Kidney (tissue), 14 donors: ENCODE data around the gene CD59. TPM values are rescaled to one million over a fixed set of nuclear protein-coding genes. Genes with fewer than 3 reads are reported as not detected.

ENCODE experiments used
- DNase-seq, 5 donors: peaks; one replicate each; pipeline ENCODE4 v3.0.0-alpha.2; 2013 to 2020
- FAIRE-seq: peaks from 2 replicates; lab custom pipeline; 2012; peaks lifted over from hg19 to GRCh38; lab: Jason Lieb, UNC
- H3K27ac ChIP-seq, 2 donors: one replicate each; pipeline ENCODE4 v1.7.0; 2013; ENCODE audit warnings: low read depth in 2 of 2, low read length in 2 of 2, inconsistent platforms in 1 of 2
- H3K27me3 ChIP-seq: one replicate; pipeline ENCODE4 v1.7.1; 2013; ENCODE audit warnings: low read length, inconsistent platforms; ENCODE audit not compliant: control insufficient read depth, insufficient read depth
- H3K36me3 ChIP-seq, 3 donors: one replicate each; pipeline versions ENCODE4 v1.7.0 to v1.7.1; 2013; ENCODE audit warnings: low read length in 3 of 3, control low read depth in 1 of 3, inconsistent platforms in 1 of 3; ENCODE audit not compliant: insufficient read depth in 3 of 3, control insufficient read depth in 2 of 3
- H3K4me1 ChIP-seq, 3 donors: one replicate each; pipeline versions ENCODE4 v1.7.0 to v1.7.1; 2013; ENCODE audit warnings: low read length in 3 of 3, inconsistent platforms in 1 of 3, low read depth in 1 of 3; ENCODE audit not compliant: control insufficient read depth in 2 of 3, insufficient read depth in 2 of 3
- H3K4me3 ChIP-seq, 3 donors: one replicate each; pipeline versions ENCODE4 v1.7.0 to v1.8.1; 2013; ENCODE audit warnings: low read length in 3 of 3, control low read depth in 1 of 3, inconsistent platforms in 1 of 3
- H3K9ac ChIP-seq, 3 donors: one replicate each; pipeline versions ENCODE4 v1.7.0 to v1.7.1; 2013; ENCODE audit warnings: low read length in 3 of 3, control low read depth in 1 of 3, inconsistent platforms in 1 of 3
- H3K9me3 ChIP-seq, 3 donors: one replicate each; pipeline versions ENCODE4 v1.7.0 to v1.7.1; 2013; ENCODE audit warnings: low read length in 3 of 3, control low read depth in 1 of 3, inconsistent platforms in 1 of 3; ENCODE audit not compliant: control insufficient read depth in 2 of 3, insufficient read depth in 1 of 3
- CTCF ChIP-seq: IDR thresholded peaks from 3 replicates; pipeline ENCODE4 v1.5.1; 2012; ENCODE audit warnings: mild to moderate bottlenecking, moderate library complexity, borderline replicate concordance; ENCODE audit not compliant: insufficient read depth; ENCODE audit errors: extremely low read depth
- intact Hi-C: fragments of 100-400 bp; cut with DNase I; formaldehyde crosslinking; loops from one replicate; pipeline ENCODE4 v1.11.1; 2022
- polyA plus RNA-seq: library from polyadenylated mRNA; stranded (reverse); fragments of 350-450 nt; fragmentation: Illumina TruSeq; extraction: RNeasy Lipid Tissue Mini Kit (QIAGEN cat#74804); gene quantifications from one replicate; pipeline ENCODE4 v1.2.3, GENCODE V29; 2014; ENCODE audit warnings: low read depth, low replicate concordance; ENCODE audit not compliant: insufficient read depth
- total RNA-seq: library from RNA; stranded (reverse); fragmentation: NEBNext Ultra II Directional; extraction: Animal tissue kit (Norgen Biotek cat#: 25700); gene quantifications from one replicate; pipeline ENCODE4 v1.2.1, GENCODE V29; 2021
- donor health status: control.
- donor health status: control.
- donor health status: control.
- donor health status: control.
- donor health status: control.
- donor health status: DM: yes; HTN: yes; CAD: no.
- donor health status: Normal renal cell carcinoma (clear cell type).

Gene CD59
- total and polyA plus RNA-seq, 2 donors from 2014 or later, result 559 to 1,010 TPM

- FAIRE-seq, result no peak
- Histone ChIP-seq H3K27me3 (no peaks in the 10 kb centered on the region), H3K9ac (no peak overlapping the region), H3K36me3 (no peaks in the 10 kb centered on the region), H3K27ac (no peak overlapping the region), H3K4me1 (peaks cover 0 to 18% (median 14%) of the 10 kb centered on the region in 3 donors), H3K9me3 (no peaks in the 10 kb centered on the region), H3K4me3 (no peak overlapping the region)
- peak in 1 of 5 donors; percentile 65 for DNase-seq
- intact Hi-C loops, result no loop called here
- TF ChIP-seq CTCF, result no peak
These were observed 43.8 kb upstream of the CD59 start for GRCh38 chr11:33779849-33780528.

- no peak overlapping the region for H3K27ac ChIP-seq
- intact Hi-C loops, result no loop called here
- TF ChIP-seq CTCF, result no peak
- peaks cover 0 to 19% (median 15%) of the 10 kb centered on the region in 3 donors for H3K4me1 ChIP-seq
- DNase-seq, result peak in 4 of 5 donors; percentile 51 to 78 (median 62)
- no peaks in the 10 kb centered on the region for H3K27me3 ChIP-seq
- no peaks in the 10 kb centered on the region for H3K36me3 ChIP-seq
- FAIRE-seq, result no peak
- no peak overlapping the region for H3K9ac ChIP-seq
- no peaks in the 10 kb centered on the region for H3K9me3 ChIP-seq
- no peak overlapping the region for H3K4me3 ChIP-seq
These were observed 42.5 kb upstream of the CD59 start for GRCh38 chr11:33778675-33779074.

- no peak for TF ChIP-seq CTCF
- no peaks in the 10 kb centered on the region for H3K27me3 ChIP-seq
- no peak overlapping the region for H3K9ac ChIP-seq
- DNase-seq (peak in 1 of 5 donors; percentile 11), FAIRE-seq (no peak)
- no peaks in the 10 kb centered on the region for H3K36me3 ChIP-seq
- H3K4me1 ChIP-seq, result peaks cover 0 to 20% (median 15%) of the 10 kb centered on the region in 3 donors
- H3K27ac ChIP-seq, result no peak overlapping the region
- intact Hi-C loops, result no loop called here
- no peaks in the 10 kb centered on the region for H3K9me3 ChIP-seq
- no peak overlapping the region for H3K4me3 ChIP-seq
These were observed 41.7 kb upstream of the CD59 start for GRCh38 chr11:33777906-33778305.
